H9 (cell line): ENCODE results near the gene ZNF135. TPM values are rescaled to one million over a fixed set of nuclear protein-coding genes. Genes with fewer than 3 reads are reported as not detected.
A peak's percentile ranks its signal among the peaks of the same experiment; 100 is the strongest.

Experiments used
- DNase-seq: peaks from one replicate; pipeline ENCODE4 v3.0.0-alpha.2; 2017
- H2AFZ ChIP-seq: one replicate; pipeline ENCODE4 v1.6.1; 2013; ENCODE audit warnings: mild to moderate bottlenecking, low read length, control low read depth, moderate library complexity
- H2AK5ac ChIP-seq: 2 replicates; pipeline ENCODE4 v1.6.1; 2013; ENCODE audit warnings: low read length, control low read depth, mixed read lengths; ENCODE audit not compliant: insufficient read length
- H2BK120ac ChIP-seq: one replicate; pipeline ENCODE4 v1.6.1; 2013; ENCODE audit warnings: low read depth, mild to moderate bottlenecking, low read length, control low read depth, inconsistent platforms; ENCODE audit not compliant: poor library complexity, severe bottlenecking
- H2BK12ac ChIP-seq: 2 replicates; pipeline ENCODE4 v1.6.1; 2013; ENCODE audit warnings: low read length, control low read depth, mixed read lengths, low read depth; ENCODE audit not compliant: insufficient read length
- H2BK15ac ChIP-seq: 2 replicates; pipeline ENCODE4 v1.6.1; 2013; ENCODE audit warnings: low read depth, low read length, control low read depth
- H2BK20ac ChIP-seq: one replicate; pipeline ENCODE4 v1.6.1; 2013; ENCODE audit warnings: low read depth, mild to moderate bottlenecking, low read length, control low read depth, inconsistent platforms; ENCODE audit not compliant: poor library complexity, severe bottlenecking
- H2BK5ac ChIP-seq: 2 replicates; pipeline ENCODE4 v1.6.1; 2013; ENCODE audit warnings: low read length, control low read depth, mixed read lengths; ENCODE audit not compliant: insufficient read length
- H3K14ac ChIP-seq: 2 replicates; pipeline ENCODE4 v1.6.1; 2013; ENCODE audit warnings: low read length, control low read depth; ENCODE audit not compliant: insufficient read depth
- H3K18ac ChIP-seq: 2 replicates; pipeline ENCODE4 v1.6.1; 2013; ENCODE audit warnings: low read depth, mild to moderate bottlenecking, mixed read lengths, low read length, control low read depth; ENCODE audit not compliant: insufficient read length
- H3K23ac ChIP-seq: 2 replicates; pipeline ENCODE4 v1.6.1; 2013; ENCODE audit warnings: low read length, control low read depth, mixed read lengths, low read depth; ENCODE audit not compliant: insufficient read length
- H3K23me2 ChIP-seq: 2 replicates; pipeline ENCODE4 v1.6.1; 2013; ENCODE audit warnings: low read depth, mild to moderate bottlenecking, mixed read lengths, low read length, control low read depth; ENCODE audit not compliant: insufficient read length, poor library complexity, severe bottlenecking
- H3K27ac ChIP-seq: 2 replicates; pipeline ENCODE4 v1.5.1; 2013; ENCODE audit warnings: low read length, control low read depth, mixed read lengths, low read depth; ENCODE audit not compliant: insufficient read length
- H3K27me3 ChIP-seq: 2 replicates; pipeline ENCODE4 v1.6.1; 2013; ENCODE audit warnings: low read length, control low read depth, inconsistent platforms; ENCODE audit not compliant: insufficient read depth
- H3K4ac ChIP-seq: 2 replicates; pipeline ENCODE4 v1.6.1; 2013; ENCODE audit warnings: low read depth, mild to moderate bottlenecking, control low read depth, inconsistent platforms, low read length, moderate library complexity
- H3K4me1 ChIP-seq: 2 replicates; pipeline ENCODE4 v1.6.1; 2013; ENCODE audit warnings: low read length, control low read depth, inconsistent platforms; ENCODE audit not compliant: insufficient read depth
- H3K4me2 ChIP-seq: 2 replicates; pipeline ENCODE4 v1.6.1; 2013; ENCODE audit warnings: low read length, control low read depth, mixed read lengths; ENCODE audit not compliant: insufficient read length, insufficient read depth
- H3K56ac ChIP-seq: 2 replicates; pipeline ENCODE4 v1.6.1; 2013; ENCODE audit warnings: low read depth, mild to moderate bottlenecking, mixed read lengths, low read length, control low read depth; ENCODE audit not compliant: insufficient read length
- H3K79me1 ChIP-seq: 2 replicates; pipeline ENCODE4 v1.6.1; 2013; ENCODE audit warnings: low read depth, mild to moderate bottlenecking, moderate library complexity, low read length, control low read depth, inconsistent platforms; ENCODE audit not compliant: insufficient read depth, poor library complexity, severe bottlenecking
- H3K79me2 ChIP-seq: 2 replicates; pipeline ENCODE4 v1.6.1; 2013; ENCODE audit warnings: low read length, control low read depth, inconsistent platforms; ENCODE audit not compliant: insufficient read depth
- H3K9ac ChIP-seq: 2 replicates; pipeline ENCODE4 v1.6.1; 2013; ENCODE audit warnings: low read length, control low read depth, mixed read lengths; ENCODE audit not compliant: insufficient read length; ENCODE audit errors: extremely low read depth
- H3K9me3 ChIP-seq: one replicate; pipeline ENCODE4 v1.6.1; 2013; ENCODE audit warnings: low read depth, low read length, inconsistent platforms; ENCODE audit not compliant: control insufficient read depth
- H3T11ph ChIP-seq: one replicate; pipeline ENCODE4 v1.6.1; 2013; ENCODE audit warnings: mild to moderate bottlenecking, low read length, control low read depth, inconsistent platforms
- H4K20me1 ChIP-seq: one replicate; pipeline ENCODE4 v1.6.1; 2013; ENCODE audit not compliant: control insufficient read depth, insufficient read length, insufficient read depth
- H4K5ac ChIP-seq: 2 replicates; pipeline ENCODE4 v1.6.1; 2013; ENCODE audit warnings: low read depth, mild to moderate bottlenecking, mixed read lengths, low read length, control low read depth; ENCODE audit not compliant: insufficient read length
- H4K8ac ChIP-seq: replicated peaks from 2 replicates; pipeline ENCODE4 v1.6.1; 2013; ENCODE audit warnings: low read length, control low read depth, mixed read lengths, low read depth; ENCODE audit not compliant: insufficient read length
- H4K91ac ChIP-seq: 2 replicates; pipeline ENCODE4 v1.6.1; 2013; ENCODE audit warnings: low read depth, mild to moderate bottlenecking, moderate library complexity, mixed read lengths, low read length, control low read depth; ENCODE audit not compliant: insufficient read length
- H3K27ac Mint-ChIP-seq, 3 experiments: 2 replicates in 2 of 3; 3 replicates in 1 of 3; pipeline ENCODE4 v1.8.0; 2020 to 2021; ENCODE audit warnings: mixed read lengths in 3 of 3, mild to moderate bottlenecking in 1 of 3, moderate library complexity in 1 of 3
- H3K27me3 Mint-ChIP-seq: 2 replicates; pipeline ENCODE4 v1.8.0; 2021; ENCODE audit warnings: low read depth, mild to moderate bottlenecking, moderate library complexity, mixed read lengths
- H3K36me3 Mint-ChIP-seq, 3 experiments: 2 replicates in 2 of 3; 3 replicates in 1 of 3; pipeline ENCODE4 v1.8.0; 2020 to 2021; ENCODE audit warnings: low read depth in 3 of 3, mixed read lengths in 3 of 3; ENCODE audit not compliant: insufficient read depth in 1 of 3
- H3K4me1 Mint-ChIP-seq, 2 experiments: 2 replicates each; pipeline ENCODE4 v1.8.0; 2020; ENCODE audit warnings: mixed read lengths in 2 of 2
- H3K4me3 Mint-ChIP-seq, 2 experiments: 2 replicates in 1 of 2; 3 replicates in 1 of 2; pipeline ENCODE4 v1.8.0; 2020 to 2021; ENCODE audit warnings: mild to moderate bottlenecking in 2 of 2, mixed read lengths in 2 of 2, moderate library complexity in 1 of 2
- H3K9me3 Mint-ChIP-seq, 2 experiments: 2 replicates in 1 of 2; 3 replicates in 1 of 2; pipeline ENCODE4 v1.8.0; 2020; ENCODE audit warnings: mild to moderate bottlenecking in 2 of 2, mixed read lengths in 2 of 2, moderate library complexity in 1 of 2
- WGBS: extraction: QIAGEN DNeasy Blood & Tissue Kit; methylation state at CpG from one replicate; pipeline ENCODE4 v1.1.7; 2013; ENCODE audit warnings: missing lambda C conversion rate, low lambda C conversion rate, mixed read lengths; ENCODE audit not compliant: insufficient read length; ENCODE audit errors: extremely low coverage; 5-methylcytosine and 5-hydroxymethylcytosine counted together
- total RNA-seq: library from RNA; stranded (reverse); gene quantifications from 2 replicates; pipeline ENCODE4 v1.2.1, GENCODE V29; 2021
- TF ChIP-seq, protein P1 (sequence below): fragments of 200-600 bp; sonication (generic); conservative IDR thresholded peaks from 3 replicates; pipeline ENCODE4 v1.8.0; 2021; ENCODE audit warnings: antibody characterized with exemption, mild to moderate bottlenecking

Gene ZNF135
- total RNA-seq, 1 experiment from 2014 or later = 4.7 TPM

DNA sequence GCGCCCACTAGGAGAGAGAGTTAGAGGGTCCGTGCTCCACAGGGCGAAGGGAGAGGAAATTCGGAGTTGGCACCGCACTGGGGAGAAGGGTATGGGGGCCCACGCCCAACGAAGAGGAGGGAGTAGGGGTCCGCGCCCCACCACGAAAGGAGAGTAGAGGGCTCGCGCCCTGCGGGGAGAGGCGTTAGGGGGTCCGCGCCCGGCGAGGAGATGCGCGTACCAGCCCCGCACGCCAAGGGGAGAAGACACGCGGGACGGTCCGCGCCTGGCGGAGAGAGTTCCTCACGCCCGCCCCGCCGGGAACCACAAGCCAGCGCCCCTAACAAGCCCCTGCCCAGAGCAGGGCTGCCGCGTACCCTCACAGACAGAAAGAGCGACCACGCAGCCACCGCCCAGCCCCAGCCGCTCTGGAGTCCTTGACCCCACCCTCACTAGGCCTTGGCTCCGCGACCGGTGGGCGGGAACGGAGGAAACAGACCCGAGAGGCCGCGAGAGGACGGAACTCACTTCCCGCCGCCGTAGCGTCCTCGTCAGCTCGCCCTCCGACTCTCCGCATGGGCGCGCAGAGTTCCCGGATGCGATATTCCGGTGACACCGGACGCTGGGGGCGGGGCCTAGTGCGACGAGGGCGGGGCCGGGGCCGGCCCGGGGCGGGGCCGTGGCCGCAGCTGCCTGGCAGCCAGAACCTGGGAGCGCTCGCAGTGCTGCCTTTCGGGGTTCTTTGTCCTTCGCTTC is 58.9 kb downstream of the ZNF135 start:
- H3K9me3 Mint-ChIP-seq = peaks cover 84 to 88% of the 10 kb centered on the region in 2 experiments
- no peak overlapping the region for H3K4me3 Mint-ChIP-seq
- peaks cover 15% of the 10 kb centered on the region for H3K27me3 Mint-ChIP-seq
- no peak overlapping the region for H2AFZ ChIP-seq
- H3T11ph ChIP-seq = no peak overlapping the region
- WGBS = no CpG with 5 or more reads among the region's 77 CpGs
- H3K79me1 ChIP-seq = no peaks in the 10 kb centered on the region
- peaks cover 81% of the 10 kb centered on the region for H3K9me3 ChIP-seq
- H3K4me1 Mint-ChIP-seq = no peaks in the 10 kb centered on the region
- H3K4ac ChIP-seq = no peak overlapping the region; the same call in 1 of the 2 replicates
- no peak overlapping the region for H2BK120ac ChIP-seq
- no peak overlapping the region for H2BK15ac ChIP-seq
- H3K4me2 ChIP-seq = no peak overlapping the region
- no peaks in the 10 kb centered on the region for H3K27me3 ChIP-seq
- H3K9ac ChIP-seq = no peak overlapping the region
- H3K23ac ChIP-seq = no peak overlapping the region
- H3K27ac ChIP-seq = no peak overlapping the region
- DNase-seq = no peak
- peak overlapping the region; percentile 80; the same call in 1 of the 2 replicates for H3K14ac ChIP-seq
- no peaks in the 10 kb centered on the region for H4K20me1 ChIP-seq
- no peaks in the 10 kb centered on the region for H3K23me2 ChIP-seq
- no peak overlapping the region for H4K91ac ChIP-seq
- H2BK12ac ChIP-seq = no peak overlapping the region
- H3K18ac ChIP-seq = peak overlapping the region; percentile 50
- no peak overlapping the region for H3K56ac ChIP-seq
- H3K27ac Mint-ChIP-seq = no peak overlapping the region
- H2BK20ac ChIP-seq = no peak overlapping the region
- H2BK5ac ChIP-seq = no peak overlapping the region
- H3K4me1 ChIP-seq = no peaks in the 10 kb centered on the region
- peaks cover 17 to 46% (median 26%) of the 10 kb centered on the region in 3 experiments for H3K36me3 Mint-ChIP-seq
- H4K8ac ChIP-seq = no peak overlapping the region
- no peak overlapping the region for H4K5ac ChIP-seq
- H2AK5ac ChIP-seq = no peak overlapping the region
- no peaks in the 10 kb centered on the region for H3K79me2 ChIP-seq
- TF ChIP-seq, protein P1, sequence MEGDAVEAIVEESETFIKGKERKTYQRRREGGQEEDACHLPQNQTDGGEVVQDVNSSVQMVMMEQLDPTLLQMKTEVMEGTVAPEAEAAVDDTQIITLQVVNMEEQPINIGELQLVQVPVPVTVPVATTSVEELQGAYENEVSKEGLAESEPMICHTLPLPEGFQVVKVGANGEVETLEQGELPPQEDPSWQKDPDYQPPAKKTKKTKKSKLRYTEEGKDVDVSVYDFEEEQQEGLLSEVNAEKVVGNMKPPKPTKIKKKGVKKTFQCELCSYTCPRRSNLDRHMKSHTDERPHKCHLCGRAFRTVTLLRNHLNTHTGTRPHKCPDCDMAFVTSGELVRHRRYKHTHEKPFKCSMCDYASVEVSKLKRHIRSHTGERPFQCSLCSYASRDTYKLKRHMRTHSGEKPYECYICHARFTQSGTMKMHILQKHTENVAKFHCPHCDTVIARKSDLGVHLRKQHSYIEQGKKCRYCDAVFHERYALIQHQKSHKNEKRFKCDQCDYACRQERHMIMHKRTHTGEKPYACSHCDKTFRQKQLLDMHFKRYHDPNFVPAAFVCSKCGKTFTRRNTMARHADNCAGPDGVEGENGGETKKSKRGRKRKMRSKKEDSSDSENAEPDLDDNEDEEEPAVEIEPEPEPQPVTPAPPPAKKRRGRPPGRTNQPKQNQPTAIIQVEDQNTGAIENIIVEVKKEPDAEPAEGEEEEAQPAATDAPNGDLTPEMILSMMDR = no peak
